ENCODE data around the gene ASB8. TPM values are rescaled to one million over a fixed set of nuclear protein-coding genes. Genes with fewer than 3 reads are reported as not detected.
"Not testable (repeated sequence)": the region's sequence is repeated elsewhere in the genome, so short reads cannot be mapped to it uniquely, and the experiment has no call there.

Gene ASB8
- total and polyA plus RNA-seq, 10 donors = 15.7 to 48.8 (median 38.7) TPM

DNA sequence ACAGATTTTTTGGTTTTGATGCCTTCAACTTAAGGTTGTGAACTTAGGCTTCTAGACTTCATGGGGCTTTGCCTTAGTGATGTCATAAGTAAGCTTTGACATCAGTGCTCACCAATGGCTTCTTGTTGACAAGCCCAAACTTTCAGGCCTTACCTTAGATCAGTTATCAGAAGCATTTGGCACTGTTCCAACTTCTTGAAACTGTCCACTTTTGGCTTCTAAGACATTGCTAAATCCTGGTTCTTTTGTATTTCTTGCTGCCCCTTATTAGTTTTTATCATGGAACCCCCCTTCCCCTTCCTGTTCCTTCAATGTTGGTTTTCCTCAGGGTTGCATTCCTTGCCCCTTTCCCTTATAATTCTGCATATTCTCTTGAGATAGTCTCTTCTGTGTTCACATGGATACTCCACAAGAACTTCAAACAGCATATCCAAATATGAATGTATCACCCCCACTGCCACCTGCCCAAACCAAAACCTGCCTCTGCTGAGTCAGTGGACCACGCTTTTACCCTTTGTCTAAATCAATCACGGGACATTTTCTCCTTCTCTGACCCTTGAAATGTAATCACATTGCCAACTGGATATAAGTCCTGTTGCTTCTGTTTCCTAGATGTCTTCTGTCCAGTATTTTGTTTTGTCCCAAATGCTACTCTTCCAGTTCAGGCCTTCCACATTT lies 30.2 kb downstream of the ASB8 start:
- DNase-seq = no peak
- H3K36me3 ChIP-seq = peaks cover 3 to 92% (median 23%) of the 10 kb centered on the region in 6 donors
- TF ChIP-seq POLR2A (IDR thresholded peaks at IDR 0.05) (no peak), POLR2AphosphoS5 (IDR thresholded peaks at IDR 0.05) (no peak)
- TF ChIP-seq, protein P1, sequence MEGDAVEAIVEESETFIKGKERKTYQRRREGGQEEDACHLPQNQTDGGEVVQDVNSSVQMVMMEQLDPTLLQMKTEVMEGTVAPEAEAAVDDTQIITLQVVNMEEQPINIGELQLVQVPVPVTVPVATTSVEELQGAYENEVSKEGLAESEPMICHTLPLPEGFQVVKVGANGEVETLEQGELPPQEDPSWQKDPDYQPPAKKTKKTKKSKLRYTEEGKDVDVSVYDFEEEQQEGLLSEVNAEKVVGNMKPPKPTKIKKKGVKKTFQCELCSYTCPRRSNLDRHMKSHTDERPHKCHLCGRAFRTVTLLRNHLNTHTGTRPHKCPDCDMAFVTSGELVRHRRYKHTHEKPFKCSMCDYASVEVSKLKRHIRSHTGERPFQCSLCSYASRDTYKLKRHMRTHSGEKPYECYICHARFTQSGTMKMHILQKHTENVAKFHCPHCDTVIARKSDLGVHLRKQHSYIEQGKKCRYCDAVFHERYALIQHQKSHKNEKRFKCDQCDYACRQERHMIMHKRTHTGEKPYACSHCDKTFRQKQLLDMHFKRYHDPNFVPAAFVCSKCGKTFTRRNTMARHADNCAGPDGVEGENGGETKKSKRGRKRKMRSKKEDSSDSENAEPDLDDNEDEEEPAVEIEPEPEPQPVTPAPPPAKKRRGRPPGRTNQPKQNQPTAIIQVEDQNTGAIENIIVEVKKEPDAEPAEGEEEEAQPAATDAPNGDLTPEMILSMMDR (IDR thresholded peaks at IDR 0.05 in 8 of 11, conservative IDR thresholded peaks at IDR 0.05 in 3 of 11) = no peak
- intact Hi-C loops (cut with DNase I; ENCODE audit: low total_unique reads) = no loop called here
- no peaks in the 10 kb centered on the region for H3K4me1 ChIP-seq
- no peaks in the 10 kb centered on the region for H3K27me3 ChIP-seq (replicated peaks in 1 of 7)
- H3K27ac ChIP-seq = no peak overlapping the region
- WGBS, 5 donors = 90 to 100% (median 93%) methylated on average over 2 of the region's 2 CpGs
- no peak overlapping the region for H3K4me3 ChIP-seq
- no peaks in the 10 kb centered on the region for H3K9me3 ChIP-seq

DNA sequence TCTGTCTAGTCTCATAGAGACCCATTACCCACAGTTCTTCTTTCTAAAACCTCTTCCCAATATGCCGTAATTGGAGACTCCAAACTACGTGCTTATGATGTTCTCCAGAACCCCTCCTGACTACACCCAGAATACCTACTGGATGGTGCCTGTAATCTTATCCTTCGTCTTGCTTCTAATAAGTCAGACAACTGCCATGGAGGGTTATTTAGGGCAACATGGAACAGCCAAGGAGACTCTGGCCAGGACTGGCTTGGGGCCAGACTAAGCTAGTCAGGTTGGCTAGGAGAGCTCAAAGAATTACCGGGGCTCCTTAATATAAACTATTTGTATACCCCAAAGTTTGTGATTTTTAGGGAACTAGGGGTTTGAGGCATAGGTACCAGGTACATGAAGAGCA lies 31.3 kb downstream of the ASB8 start:
- TF ChIP-seq POLR2AphosphoS5 (IDR thresholded peaks at IDR 0.05) (no peak), POLR2A (IDR thresholded peaks at IDR 0.05) (no peak)
- TF ChIP-seq, protein P1 (IDR thresholded peaks at IDR 0.05 in 8 of 11, conservative IDR thresholded peaks at IDR 0.05 in 3 of 11) = no peak
- WGBS, 5 donors = 91 to 96% (median 96%) methylated on average over 4 of the region's 4 CpGs
- no peak overlapping the region for H3K4me3 ChIP-seq
- no peaks in the 10 kb centered on the region for H3K27me3 ChIP-seq (replicated peaks in 1 of 7)
- peaks cover 0 to 2% (median 0%) of the 10 kb centered on the region in 6 donors for H3K4me1 ChIP-seq
- no peaks in the 10 kb centered on the region for H3K9me3 ChIP-seq
- intact Hi-C loops (cut with DNase I; ENCODE audit: low total_unique reads) = no loop called here
- H3K36me3 ChIP-seq = peaks cover 0 to 81% (median 17%) of the 10 kb centered on the region in 6 donors
- no peak for DNase-seq
- H3K27ac ChIP-seq = no peak overlapping the region

DNA sequence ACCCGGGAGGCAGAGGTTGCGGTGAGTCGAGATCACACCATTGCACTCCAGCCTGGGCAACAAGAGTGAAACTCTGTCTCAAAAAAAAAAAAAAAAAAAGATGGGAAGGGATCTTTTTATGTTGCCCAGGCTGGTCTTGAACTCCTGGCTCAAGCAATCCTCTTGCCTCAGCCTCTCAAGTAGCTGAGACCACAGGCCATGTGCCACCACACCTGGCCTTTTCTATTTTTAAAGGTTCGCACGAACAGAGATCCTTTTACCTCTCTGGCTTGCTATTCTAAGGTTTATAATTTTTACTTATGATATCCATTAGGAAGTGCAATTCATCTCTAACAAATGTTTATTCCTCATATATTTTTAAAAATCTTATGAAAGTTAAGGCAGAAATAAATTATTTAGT lies 31.8 kb downstream of the ASB8 start:
- H3K36me3 ChIP-seq = peaks cover 0 to 77% (median 15%) of the 10 kb centered on the region in 6 donors
- H3K27me3 ChIP-seq (replicated peaks in 1 of 7); H3K27ac ChIP-seq; H3K4me3 ChIP-seq; H3K4me1 ChIP-seq; DNase-seq; intact Hi-C loops (cut with DNase I; ENCODE audit: low total_unique reads); H3K9me3 ChIP-seq: not testable (repeated sequence)
- 85 to 98% (median 95%) methylated on average over 2 to 5 of the region's 5 CpGs for WGBS, 5 donors

DNA sequence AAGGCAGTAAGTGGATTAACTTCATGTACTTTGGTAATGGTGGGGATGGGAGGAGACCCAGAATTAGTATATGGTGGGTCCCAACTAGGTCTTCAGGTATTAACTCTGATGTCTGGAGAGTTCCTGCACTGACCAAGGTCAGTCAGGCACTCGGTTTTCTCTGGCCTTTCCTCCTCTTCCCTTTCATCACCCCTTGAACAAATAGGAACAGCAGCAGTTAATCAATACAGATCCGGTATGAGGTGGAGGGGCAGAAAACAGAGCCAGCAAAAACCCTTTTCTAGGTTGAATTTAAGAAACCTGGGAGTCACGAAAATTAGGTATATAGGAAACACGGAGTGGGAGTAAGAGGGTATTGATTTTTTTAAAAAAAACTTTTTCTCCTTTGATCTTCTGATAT lies 34.1 kb downstream of the ASB8 start:
- no peaks in the 10 kb centered on the region for H3K27me3 ChIP-seq (replicated peaks in 1 of 7)
- WGBS, 5 donors = 85 to 94% (median 86%) methylated on average over 4 of the region's 4 CpGs
- H3K4me1 ChIP-seq = peaks cover 5 to 28% (median 13%) of the 10 kb centered on the region in 6 donors
- TF ChIP-seq POLR2A (IDR thresholded peaks at IDR 0.05) = no peak
- TF ChIP-seq, protein P1 (IDR thresholded peaks at IDR 0.05 in 8 of 11, conservative IDR thresholded peaks at IDR 0.05 in 3 of 11) = no peak
- TF ChIP-seq POLR2AphosphoS5 (IDR thresholded peaks at IDR 0.05) = no peak
- H3K9me3 ChIP-seq = no peaks in the 10 kb centered on the region
- no peak overlapping the region for H3K27ac ChIP-seq
- H3K4me3 ChIP-seq = no peak overlapping the region
- intact Hi-C loops (cut with DNase I; ENCODE audit: low total_unique reads) = no loop called here
- peaks cover 0 to 57% (median 12%) of the 10 kb centered on the region in 6 donors for H3K36me3 ChIP-seq
- no peak for DNase-seq

Measured in spleen (tissue), 11 donors.